ENCODE results near the gene HTR3E. TPM values are rescaled to one million over a fixed set of nuclear protein-coding genes. Genes with fewer than 3 reads are reported as not detected.

The HTR3E gene
- not detected for total RNA-seq
- long read RNA-seq, result 0 reads

DNA sequence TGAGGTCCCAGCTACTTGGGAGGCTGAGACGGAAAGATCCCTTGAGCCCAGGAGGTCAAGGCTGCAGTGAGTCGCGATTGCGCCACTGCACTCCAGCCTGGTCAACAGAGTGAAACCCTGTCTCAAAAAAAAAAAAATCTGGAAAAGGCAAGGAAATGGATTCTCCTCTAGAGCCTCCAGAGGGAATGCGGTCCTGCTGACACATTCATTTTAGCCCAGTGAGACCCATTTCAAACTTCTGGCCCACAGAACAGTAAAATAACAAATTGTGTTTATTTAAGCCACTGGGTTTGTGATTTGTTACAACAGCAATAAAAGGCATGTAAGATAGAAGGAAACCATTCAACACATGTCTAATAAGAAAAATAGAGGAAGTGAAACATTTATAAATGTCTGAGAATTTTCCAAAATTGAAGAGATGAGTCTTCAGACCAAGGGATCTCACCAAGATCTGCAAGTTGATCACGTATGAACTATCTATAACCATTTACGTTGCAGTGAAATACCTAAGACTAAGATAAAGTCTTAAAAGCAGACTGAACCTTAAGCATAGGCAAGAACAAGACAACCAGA, at the start of gene HTR3E:
Gene HTR3E (plus strand): TSS at position 254 of the 573 bp plus-strand sequence. CDS start 466 bp downstream, outside the sequence.
- no peak for ATAC-seq
- 82% methylated on average over 7 of the region's 7 CpGs for WGBS (ENCODE audit: insufficient coverage, low coverage, low lambda C conversion rate, missing lambda C conversion rate)

GRCh38 chr3:184050217-184050847, 46.5 kb upstream of the HTR3E start:
- TF ChIP-seq POLR2A (IDR thresholded peaks at IDR 0.05), result no peak
- TF ChIP-seq CTCF (IDR thresholded peaks at IDR 0.05), result no peak
- DNase-seq (no peak), ATAC-seq (no peak)
- intact Hi-C loops (cut with DNase I), result no loop called here
- no peak overlapping the region for H3K27ac ChIP-seq
- H3K27me3 ChIP-seq, result no peaks in the 10 kb centered on the region
- no peaks in the 10 kb centered on the region for H3K4me1 ChIP-seq
- H3K36me3 ChIP-seq, result no peaks in the 10 kb centered on the region
- no peak overlapping the region for H3K4me3 ChIP-seq
- 67% methylated on average over 2 of the region's 7 CpGs for WGBS (ENCODE audit: insufficient coverage, low coverage, low lambda C conversion rate, missing lambda C conversion rate)
- H3K9me3 ChIP-seq, result no peaks in the 10 kb centered on the region

More for the DNA sequence above, at the start of gene HTR3E:
- TF ChIP-seq POLR2A (IDR thresholded peaks at IDR 0.05) (no peak), CTCF (IDR thresholded peaks at IDR 0.05) (no peak)
- Histone ChIP-seq H3K27ac (no peak within 1 kb of the TSS), H3K9me3 (no peaks in the 10 kb centered on the region), H3K27me3 (no peaks in the 10 kb centered on the region), H3K4me3 (no peak within 1 kb of the TSS), H3K36me3 (no peaks in the 10 kb centered on the region), H3K4me1 (no peaks in the 10 kb centered on the region)
- intact Hi-C loops (cut with DNase I), result no loop called here
- no peak for DNase-seq

GRCh38 chr3:184052767-184053166, 44.1 kb upstream of the HTR3E start, which contains the start of gene HTR3C:
Gene HTR3C, plus strand, starts transcription at chr3:184053047. Its CDS starts 34 bp downstream, at chr3:184053081.
- Histone ChIP-seq H3K4me1 (no peaks in the 10 kb centered on the region), H3K9me3 (no peaks in the 10 kb centered on the region), H3K27ac (no peak within 1 kb of the TSS), H3K4me3 (no peak within 1 kb of the TSS), H3K36me3 (no peaks in the 10 kb centered on the region), H3K27me3 (no peaks in the 10 kb centered on the region)
- 59% methylated on average over 2 of the region's 4 CpGs for WGBS (ENCODE audit: insufficient coverage, low coverage, low lambda C conversion rate, missing lambda C conversion rate)
- ATAC-seq, result no peak
- intact Hi-C loops (cut with DNase I), result no loop called here
- TF ChIP-seq POLR2A (IDR thresholded peaks at IDR 0.05), result no peak
- TF ChIP-seq CTCF (IDR thresholded peaks at IDR 0.05), result no peak
- no peak for DNase-seq

DNA sequence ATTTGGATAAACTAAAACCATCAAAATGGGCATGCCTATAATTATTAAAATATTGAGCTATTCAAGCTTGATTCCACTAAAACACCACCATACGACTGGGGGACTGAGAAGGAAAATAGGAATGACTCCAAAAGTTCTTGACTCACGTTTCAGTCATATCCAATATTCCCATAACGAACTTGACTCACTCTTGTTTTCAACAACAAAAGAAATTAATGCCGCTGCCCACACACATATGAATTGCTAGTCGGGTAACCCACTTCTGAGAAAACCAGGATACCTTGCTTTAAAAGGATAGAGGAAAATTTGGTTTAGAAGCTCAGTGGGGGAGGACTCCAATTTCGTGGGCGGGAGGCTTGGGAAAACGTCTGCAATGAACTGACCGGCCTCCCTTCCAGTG, 38.8 kb upstream of the HTR3E start:
- no peak for TF ChIP-seq POLR2A (IDR thresholded peaks at IDR 0.05)
- Histone ChIP-seq H3K4me1 (no peaks in the 10 kb centered on the region), H3K27me3 (no peaks in the 10 kb centered on the region), H3K4me3 (no peak overlapping the region), H3K27ac (no peak overlapping the region), H3K9me3 (no peaks in the 10 kb centered on the region), H3K36me3 (no peaks in the 10 kb centered on the region)
- intact Hi-C loops (cut with DNase I), result no loop called here
- no peak for ATAC-seq
- no peak for DNase-seq
- 66% methylated on average over 9 of the region's 9 CpGs for WGBS (ENCODE audit: insufficient coverage, low coverage, low lambda C conversion rate, missing lambda C conversion rate)

DNA sequence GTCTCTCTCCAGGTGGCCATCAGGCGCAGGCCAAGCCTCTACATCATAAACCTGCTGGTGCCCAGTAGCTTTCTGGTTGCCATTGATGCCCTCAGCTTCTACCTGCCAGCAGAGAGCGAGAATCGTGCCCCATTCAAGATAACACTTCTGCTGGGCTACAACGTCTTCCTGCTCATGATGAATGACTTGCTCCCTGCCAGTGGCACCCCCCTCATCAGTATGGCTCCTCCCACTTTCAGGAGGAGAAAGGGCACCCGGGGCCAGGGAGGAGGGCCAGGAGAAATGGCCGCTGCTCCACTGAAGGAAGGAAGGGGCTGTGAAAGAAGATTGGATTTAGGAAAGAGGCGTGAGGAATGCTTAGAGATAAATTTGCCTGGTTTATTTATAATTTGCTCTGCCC, 37.4 kb upstream of the HTR3E start:
- TF ChIP-seq POLR2A (IDR thresholded peaks at IDR 0.05) (no peak), CTCF (IDR thresholded peaks at IDR 0.05) (no peak)
- Histone ChIP-seq H3K27me3 (no peaks in the 10 kb centered on the region), H3K27ac (no peak overlapping the region), H3K36me3 (no peaks in the 10 kb centered on the region), H3K4me3 (no peak overlapping the region), H3K4me1 (no peaks in the 10 kb centered on the region), H3K9me3 (no peaks in the 10 kb centered on the region)
- 58% methylated on average over 6 of the region's 7 CpGs for WGBS (ENCODE audit: insufficient coverage, low coverage, low lambda C conversion rate, missing lambda C conversion rate)
- ATAC-seq (no peak), DNase-seq (no peak)
- intact Hi-C loops (cut with DNase I), result no loop called here
